Vagina (tissue), 2 donors: Measurements from ENCODE around the gene AHCY.

Experiments
- CTCF ChIP-seq, 3 experiments: fragments of 450-650 bp in 2 of 3; fragments of 200-600 bp in 1 of 3; sonication (generic) in 1 of 3; IDR thresholded peaks; one replicate each; pipeline ENCODE4 v1.5.1; 2017 to 2019; ENCODE audit warnings: antibody characterized with exemption in 3 of 3, mild to moderate bottlenecking in 2 of 3, moderate library complexity in 2 of 3
- POLR2A ChIP-seq, 2 donors: fragments of 450-650 bp; IDR thresholded peaks; one replicate each; pipeline ENCODE4 v1.6.1; 2017; ENCODE audit warnings: antibody characterized with exemption in 2 of 2, mild to moderate bottlenecking in 2 of 2, moderate library complexity in 2 of 2
- POLR2AphosphoS5 ChIP-seq, 2 donors: sonication (generic); formaldehyde crosslinking; IDR thresholded peaks; one replicate each; pipeline ENCODE4 v1.9.0; 2017; ENCODE audit warnings: antibody characterized with exemption in 2 of 2, mild to moderate bottlenecking in 2 of 2, low read depth in 1 of 2; ENCODE audit not compliant: insufficient read depth in 1 of 2

GRCh38 chr20:34320861-34321260, 17.7 kb upstream of the AHCY start:
- TF ChIP-seq POLR2A (IDR thresholded peaks at IDR 0.05), result no peak
- TF ChIP-seq CTCF (IDR thresholded peaks at IDR 0.05), result no peak
- no peak for TF ChIP-seq POLR2AphosphoS5 (IDR thresholded peaks at IDR 0.05; ENCODE audit: insufficient read depth in 1 of 2, low read depth in 1 of 2)
